Activated gamma-delta T cell treated with Interleukin-2 at 50 U/mL for 16 hours (primary cell): Measurements from ENCODE around the gene HOXA10.

Experiments used
- DNase-seq: peaks from one replicate; pipeline ENCODE4 v3.0.0-alpha.2; 2020

The HOXA10 gene

GRCh38 chr7:27173956-27174873 is at the start of gene HOXA10:
HOXA10 (minus strand) TSS chr7:27174320; CDS start chr7:27174306, 14 bp downstream.
- no peak for DNase-seq

- no peak for DNase-seq
Measured at GRCh38 chr7:27221201-27221797, 47.2 kb upstream of the HOXA10 start.

GRCh38 chr7:27220440-27220955 is 46.4 kb upstream of the HOXA10 start:
- DNase-seq, result no peak

- DNase-seq, result no peak
Measured at GRCh38 chr7:27219821-27220220, 45.7 kb upstream of the HOXA10 start.

GRCh38 chr7:27217951-27218350 is 43.8 kb upstream of the HOXA10 start:
- DNase-seq, result no peak

GRCh38 chr7:27215356-27215755 is 41.2 kb upstream of the HOXA10 start:
- no peak for DNase-seq

- DNase-seq, result no peak
Measured at GRCh38 chr7:27214239-27214950, 40.3 kb upstream of the HOXA10 start.

GRCh38 chr7:27213433-27214238 is 39.5 kb upstream of the HOXA10 start:
- no peak for DNase-seq

GRCh38 chr7:27212497-27213432 is 38.6 kb upstream of the HOXA10 start:
- no peak for DNase-seq

- no peak for DNase-seq
Measured at GRCh38 chr7:27211764-27212204, 37.7 kb upstream of the HOXA10 start.

GRCh38 chr7:27211084-27211446 is 36.9 kb upstream of the HOXA10 start:
- DNase-seq, result no peak

GRCh38 chr7:27210441-27211083 is 36.4 kb upstream of the HOXA10 start:
- no peak for DNase-seq

GRCh38 chr7:27209933-27210440 is 35.9 kb upstream of the HOXA10 start:
- DNase-seq, result no peak

GRCh38 chr7:27208998-27209397 is 34.9 kb upstream of the HOXA10 start:
- no peak for DNase-seq

- no peak for DNase-seq
Measured at GRCh38 chr7:27207348-27207985, 33.3 kb upstream of the HOXA10 start.

- DNase-seq, result no peak
Measured at GRCh38 chr7:27205325-27206280, 31.5 kb upstream of the HOXA10 start.

GRCh38 chr7:27204851-27205322 is 30.8 kb upstream of the HOXA10 start:
- no peak for DNase-seq

GRCh38 chr7:27203964-27204594 is 30.0 kb upstream of the HOXA10 start:
- DNase-seq, result no peak
